ENCODE data around the gene PTPRA.

The PTPRA gene

GRCh38 chr20:2835331-2835796, 37.9 kb upstream of the PTPRA start:
- H3K27me3 ChIP-seq (ENCODE audit: insufficient read depth, poor library complexity, severe bottlenecking) = no peaks in the 10 kb centered on the region
- H3K27ac ChIP-seq (replicated peaks) = no peak overlapping the region
- TF ChIP-seq POLR2AphosphoS5 (IDR thresholded peaks at IDR 0.05; ENCODE audit: low read depth) (no peak), GABPA (IDR thresholded peaks at IDR 0.05; ENCODE audit: low read depth) (no peak), REST (IDR thresholded peaks at IDR 0.05; ENCODE audit: insufficient replicate concordance, low read depth) (no peak), CTCF (IDR thresholded peaks at IDR 0.05; ENCODE audit: insufficient read depth, low read length) (no peak), SPI1 (IDR thresholded peaks at IDR 0.05; ENCODE audit: borderline replicate concordance, low read depth) (no peak)
- no peak for DNase-seq (ENCODE audit: low read depth in 1 of 2, low spot score in 1 of 2)
- no peak overlapping the region for H3K4me3 ChIP-seq (replicated peaks; ENCODE audit: insufficient read depth, low read length)

GRCh38 chr20:2836035-2836434, 37.2 kb upstream of the PTPRA start:
- H3K27me3 ChIP-seq (ENCODE audit: insufficient read depth, poor library complexity, severe bottlenecking) = no peaks in the 10 kb centered on the region
- H3K27ac ChIP-seq (replicated peaks) = no peak overlapping the region
- no peak overlapping the region for H3K4me3 ChIP-seq (replicated peaks; ENCODE audit: insufficient read depth, low read length)
- TF ChIP-seq GABPA (IDR thresholded peaks at IDR 0.05; ENCODE audit: low read depth) (no peak), REST (IDR thresholded peaks at IDR 0.05; ENCODE audit: insufficient replicate concordance, low read depth) (no peak), POLR2AphosphoS5 (IDR thresholded peaks at IDR 0.05; ENCODE audit: low read depth) (no peak)
- no peak for DNase-seq (ENCODE audit: low read depth in 1 of 2, low spot score in 1 of 2)

GRCh38 chr20:2837221-2837960, 35.9 kb upstream of the PTPRA start:
- TF ChIP-seq GABPA (IDR thresholded peaks at IDR 0.05; ENCODE audit: low read depth) (no peak), SPI1 (IDR thresholded peaks at IDR 0.05; ENCODE audit: borderline replicate concordance, low read depth) (no peak), REST (IDR thresholded peaks at IDR 0.05; ENCODE audit: insufficient replicate concordance, low read depth) (no peak), CTCF (IDR thresholded peaks at IDR 0.05; ENCODE audit: insufficient read depth, low read length) (no peak), POLR2AphosphoS5 (IDR thresholded peaks at IDR 0.05; ENCODE audit: low read depth) (no peak)
- Histone ChIP-seq H3K27ac (replicated peaks) (no peak overlapping the region), H3K27me3 (ENCODE audit: insufficient read depth, poor library complexity, severe bottlenecking) (no peaks in the 10 kb centered on the region), H3K4me3 (replicated peaks; ENCODE audit: insufficient read depth, low read length) (no peak overlapping the region)
- no peak for DNase-seq (ENCODE audit: low read depth in 1 of 2, low spot score in 1 of 2)
